CD14-positive monocyte (primary cell): ENCODE measurements around the gene TREML4. TPM values are rescaled to one million over a fixed set of nuclear protein-coding genes. Genes with fewer than 3 reads are reported as not detected.

Source experiments
- DNase-seq, 3 donors: peaks; one replicate each; pipeline ENCODE4 v3.0.0-alpha.2; 2011 to 2022
- H2AFZ ChIP-seq: 2 replicates; pipeline ENCODE4 v1.6.0; 2012; ENCODE audit warnings: mild to moderate bottlenecking, low read depth, low read length, inconsistent platforms; ENCODE audit not compliant: insufficient read depth, poor library complexity, severe bottlenecking
- H3K27ac ChIP-seq, 2 donors: 1 replicate in 1 of 2; 2 replicates in 1 of 2; pipeline ENCODE4 v1.5.1; 2012 to 2013; ENCODE audit warnings: low read length in 2 of 2, control low read depth in 1 of 2, inconsistent platforms in 1 of 2, low read depth in 1 of 2, mild to moderate bottlenecking in 1 of 2
- H3K27me3 ChIP-seq, 2 donors: one replicate each; pipeline versions ENCODE4 v1.6.0 to v1.6.1; 2011 to 2013; ENCODE audit warnings: low read length in 2 of 2; ENCODE audit not compliant: control insufficient read depth in 2 of 2, insufficient read depth in 2 of 2
- H3K36me3 ChIP-seq, 2 donors: replicated peaks in 1 of 2; 1 replicate in 1 of 2; 2 replicates in 1 of 2; pipeline versions ENCODE4 v1.5.1 to v1.6.1; 2012 to 2013; ENCODE audit warnings: low read length in 2 of 2, control low read depth in 1 of 2, inconsistent platforms in 1 of 2, mild to moderate bottlenecking in 1 of 2; ENCODE audit not compliant: insufficient read depth in 2 of 2, control insufficient read depth in 1 of 2
- H3K4me1 ChIP-seq, 2 donors: 1 replicate in 1 of 2; 2 replicates in 1 of 2; pipeline versions ENCODE4 v1.5.1 to v1.6.1; 2012 to 2013; ENCODE audit warnings: low read length in 2 of 2, control low read depth in 1 of 2, inconsistent platforms in 1 of 2, mild to moderate bottlenecking in 1 of 2, moderate library complexity in 1 of 2; ENCODE audit not compliant: insufficient read depth in 2 of 2, control insufficient read depth in 1 of 2
- H3K4me2 ChIP-seq: replicated peaks from 2 replicates; pipeline ENCODE3; 2012; ENCODE audit warnings: low read length, moderate library complexity, mild to moderate bottlenecking; ENCODE audit not compliant: poor library complexity, severe bottlenecking; ENCODE audit errors: extremely low read depth
- H3K4me3 ChIP-seq, 3 experiments: fragments of 200-600 bp in 1 of 3; sonication (generic) in 1 of 3; replicated peaks in 1 of 3; 1 replicate in 2 of 3; 2 replicates in 1 of 3; pipeline ENCODE4 v1.5.1; 2011 to 2013; ENCODE audit warnings: low read length in 3 of 3, mild to moderate bottlenecking in 3 of 3, control low read depth in 2 of 3, low read depth in 2 of 3, inconsistent platforms in 1 of 3, moderate library complexity in 1 of 3
- H3K79me2 ChIP-seq: 2 replicates; pipeline ENCODE4 v1.6.0; 2012; ENCODE audit warnings: mild to moderate bottlenecking, control low read depth, inconsistent platforms, low read length, moderate library complexity; ENCODE audit not compliant: insufficient read depth
- H3K9ac ChIP-seq: 2 replicates; pipeline ENCODE4 v1.6.0; 2017; ENCODE audit warnings: low read length, mild to moderate bottlenecking; ENCODE audit not compliant: insufficient read depth, poor library complexity, severe bottlenecking
- H3K9me3 ChIP-seq, 2 donors: replicated peaks in 1 of 2; 1 replicate in 1 of 2; 2 replicates in 1 of 2; pipeline versions ENCODE4 v1.5.1 to v1.6.1; 2012 to 2013; ENCODE audit warnings: low read length in 2 of 2, control low read depth in 1 of 2; ENCODE audit not compliant: control insufficient read depth in 1 of 2, insufficient read depth in 1 of 2
- H4K20me1 ChIP-seq: 2 replicates; pipeline ENCODE4 v1.6.0; 2012; ENCODE audit warnings: mild to moderate bottlenecking, low read length, control low read depth, moderate library complexity; ENCODE audit not compliant: insufficient read depth
- H3K27ac Mint-ChIP-seq, 7 donors: one replicate each; pipeline ENCODE4 v1.8.0; 2020; ENCODE audit warnings: mild to moderate bottlenecking in 7 of 7, mixed read lengths in 7 of 7, moderate library complexity in 6 of 7, inconsistent platforms in 2 of 7
- H3K27me3 Mint-ChIP-seq, 3 donors: one replicate each; pipeline ENCODE4 v1.8.0; 2021 to 2022; ENCODE audit warnings: low read depth in 3 of 3, mild to moderate bottlenecking in 3 of 3, mixed read lengths in 3 of 3, moderate library complexity in 3 of 3, inconsistent platforms in 1 of 3
- H3K36me3 Mint-ChIP-seq, 2 donors: one replicate each; pipeline ENCODE4 v1.8.0; 2020; ENCODE audit warnings: mixed read lengths in 2 of 2, inconsistent platforms in 1 of 2, mild to moderate bottlenecking in 1 of 2
- H3K4me1 Mint-ChIP-seq: one replicate; pipeline ENCODE4 v1.8.0; 2020; ENCODE audit warnings: mild to moderate bottlenecking, mixed read lengths
- H3K4me3 Mint-ChIP-seq, 2 donors: one replicate each; pipeline ENCODE4 v1.8.0; 2020; ENCODE audit warnings: mild to moderate bottlenecking in 2 of 2, mixed read lengths in 2 of 2, moderate library complexity in 1 of 2
- H3K9me3 Mint-ChIP-seq, 7 donors: one replicate each; pipeline ENCODE4 v1.8.0; 2020 to 2022; ENCODE audit warnings: mixed read lengths in 7 of 7, mild to moderate bottlenecking in 6 of 7, moderate library complexity in 6 of 7, inconsistent platforms in 2 of 7
- WGBS: methylation state at CpG from one replicate; pipeline ENCODE4 v1.1.5; 2013; ENCODE audit warnings: missing lambda C conversion rate; ENCODE audit not compliant: insufficient coverage; 5-methylcytosine and 5-hydroxymethylcytosine counted together
- intact Hi-C, 2 donors: fragments of 100-400 bp; cut with micrococcal nuclease; formaldehyde crosslinking; loops; one replicate each; pipeline versions ENCODE4 v1.15.0 to v1.15.1; 2023
- polyA plus RNA-seq, 3 donors: library from polyadenylated mRNA; depleted of rRNA in 1 of 3; unstranded in 2 of 3; stranded (reverse) in 1 of 3; fragments of 300-500 nt in 2 of 3; fragments of >200 nt in 1 of 3; fragmentation: Illumina TruSeq in 2 of 3; gene quantifications; 1 replicate in 2 of 3; 2 replicates in 1 of 3; pipeline ENCODE4 v1.2.3, GENCODE V29; 2012 to 2021
- TF ChIP-seq, protein P1 (sequence below): fragments of 200-600 bp; IDR thresholded peaks from one replicate; pipeline ENCODE4 v1.8.0; 2022; ENCODE audit warnings: antibody characterized with exemption, mild to moderate bottlenecking

Gene TREML4
- polyA plus RNA-seq, 3 donors = not detected

DNA sequence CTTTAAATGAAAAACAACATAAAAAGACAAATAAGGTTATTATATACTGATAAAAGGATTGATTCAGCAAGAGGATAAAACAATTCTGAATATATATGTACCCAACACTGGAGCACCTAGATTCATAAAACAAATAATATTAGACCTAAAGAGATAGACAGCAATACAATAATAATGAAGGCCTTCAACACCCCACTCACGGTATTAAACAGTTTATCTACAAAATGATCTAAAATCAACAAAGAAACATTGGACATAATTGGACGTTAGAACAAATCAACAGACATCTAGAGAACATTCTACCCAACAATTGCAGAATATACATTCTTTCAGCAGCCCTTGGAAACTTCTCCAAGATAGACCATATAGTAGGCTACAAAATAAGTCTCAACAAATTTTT lies 34.3 kb downstream of the TREML4 start:
- TF ChIP-seq, protein P1, sequence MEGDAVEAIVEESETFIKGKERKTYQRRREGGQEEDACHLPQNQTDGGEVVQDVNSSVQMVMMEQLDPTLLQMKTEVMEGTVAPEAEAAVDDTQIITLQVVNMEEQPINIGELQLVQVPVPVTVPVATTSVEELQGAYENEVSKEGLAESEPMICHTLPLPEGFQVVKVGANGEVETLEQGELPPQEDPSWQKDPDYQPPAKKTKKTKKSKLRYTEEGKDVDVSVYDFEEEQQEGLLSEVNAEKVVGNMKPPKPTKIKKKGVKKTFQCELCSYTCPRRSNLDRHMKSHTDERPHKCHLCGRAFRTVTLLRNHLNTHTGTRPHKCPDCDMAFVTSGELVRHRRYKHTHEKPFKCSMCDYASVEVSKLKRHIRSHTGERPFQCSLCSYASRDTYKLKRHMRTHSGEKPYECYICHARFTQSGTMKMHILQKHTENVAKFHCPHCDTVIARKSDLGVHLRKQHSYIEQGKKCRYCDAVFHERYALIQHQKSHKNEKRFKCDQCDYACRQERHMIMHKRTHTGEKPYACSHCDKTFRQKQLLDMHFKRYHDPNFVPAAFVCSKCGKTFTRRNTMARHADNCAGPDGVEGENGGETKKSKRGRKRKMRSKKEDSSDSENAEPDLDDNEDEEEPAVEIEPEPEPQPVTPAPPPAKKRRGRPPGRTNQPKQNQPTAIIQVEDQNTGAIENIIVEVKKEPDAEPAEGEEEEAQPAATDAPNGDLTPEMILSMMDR = no peak
- peaks cover 9 to 50% of the 10 kb centered on the region in 2 donors for H3K36me3 Mint-ChIP-seq
- Histone ChIP-seq H3K4me1 (no peaks in the 10 kb centered on the region), H3K79me2 (no peaks in the 10 kb centered on the region), H4K20me1 (no peaks in the 10 kb centered on the region), H3K4me3 (no peak overlapping the region), H3K9ac (no peak overlapping the region), H3K36me3 (peaks cover 0 to 15% of the 10 kb centered on the region in 2 donors), H3K4me2 (no peak overlapping the region), H3K9me3 (peaks cover 5 to 36% of the 10 kb centered on the region in 2 donors), H2AFZ (no peak overlapping the region), H3K27me3 (no peaks in the 10 kb centered on the region), H3K27ac (no peak overlapping the region)
- H3K27me3 Mint-ChIP-seq = peaks cover 0 to 2% (median 0%) of the 10 kb centered on the region in 3 donors
- H3K27ac Mint-ChIP-seq = no peak overlapping the region
- WGBS = 100% methylated on average over 2 of the region's 2 CpGs
- H3K4me3 Mint-ChIP-seq = no peak overlapping the region
- no peak for DNase-seq
- peaks cover 14% of the 10 kb centered on the region for H3K4me1 Mint-ChIP-seq
- intact Hi-C loops = no loop called here
- H3K9me3 Mint-ChIP-seq = peaks cover 29 to 52% (median 42%) of the 10 kb centered on the region in 7 donors

DNA sequence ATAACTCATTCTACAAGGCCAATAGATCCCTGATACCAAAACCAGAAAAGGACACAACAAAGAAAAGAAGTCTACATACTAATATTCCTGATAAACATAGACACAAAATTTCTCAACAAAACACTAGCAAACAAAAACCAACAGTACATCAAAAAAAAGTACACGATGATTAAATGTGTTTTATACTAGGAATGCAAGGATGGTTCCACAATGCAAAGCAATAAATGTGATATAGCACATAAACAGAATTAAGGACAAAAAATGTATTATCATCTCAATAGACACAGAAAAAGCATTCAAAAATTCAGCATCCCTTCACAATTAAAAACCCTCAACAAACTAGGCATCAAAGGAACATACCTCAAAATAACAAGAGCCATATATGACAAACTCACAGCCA lies 35.1 kb downstream of the TREML4 start:
- Mint-ChIP-seq H3K4me1 (peaks cover 9% of the 10 kb centered on the region), H3K36me3 (peaks cover 9 to 47% of the 10 kb centered on the region in 2 donors), H3K4me3 (no peak overlapping the region), H3K27me3 (peaks cover 0 to 2% (median 0%) of the 10 kb centered on the region in 3 donors), H3K27ac (peak overlapping the region in 1 of 7 donors; percentile 6), H3K9me3 (peaks cover 29 to 49% (median 40%) of the 10 kb centered on the region in 7 donors)
- intact Hi-C loops = no loop called here
- Histone ChIP-seq H3K36me3 (peaks cover 0 to 15% of the 10 kb centered on the region in 2 donors), H3K27me3 (no peaks in the 10 kb centered on the region), H3K27ac (no peak overlapping the region), H2AFZ (no peak overlapping the region), H3K4me1 (peaks cover 0 to under 1% of the 10 kb centered on the region in 2 donors), H3K79me2 (no peaks in the 10 kb centered on the region), H3K4me2 (no peak overlapping the region), H3K4me3 (no peak overlapping the region), H3K9ac (no peak overlapping the region), H4K20me1 (no peaks in the 10 kb centered on the region), H3K9me3 (peaks cover under 1 to 36% of the 10 kb centered on the region in 2 donors)
- no peak for DNase-seq
- TF ChIP-seq, protein P1 = no peak
- WGBS = no CpG with 5 or more reads among the region's 1 CpG
